Measurements from ENCODE around the gene CEND1. TPM values are rescaled to one million over a fixed set of nuclear protein-coding genes. Genes with fewer than 3 reads are reported as not detected.
A peak's percentile ranks its signal among the peaks of the same experiment; 100 is the strongest.

The CEND1 gene
- total RNA-seq, 2 donors from 2014 or later: 0.35 to 0.40 TPM

DNA sequence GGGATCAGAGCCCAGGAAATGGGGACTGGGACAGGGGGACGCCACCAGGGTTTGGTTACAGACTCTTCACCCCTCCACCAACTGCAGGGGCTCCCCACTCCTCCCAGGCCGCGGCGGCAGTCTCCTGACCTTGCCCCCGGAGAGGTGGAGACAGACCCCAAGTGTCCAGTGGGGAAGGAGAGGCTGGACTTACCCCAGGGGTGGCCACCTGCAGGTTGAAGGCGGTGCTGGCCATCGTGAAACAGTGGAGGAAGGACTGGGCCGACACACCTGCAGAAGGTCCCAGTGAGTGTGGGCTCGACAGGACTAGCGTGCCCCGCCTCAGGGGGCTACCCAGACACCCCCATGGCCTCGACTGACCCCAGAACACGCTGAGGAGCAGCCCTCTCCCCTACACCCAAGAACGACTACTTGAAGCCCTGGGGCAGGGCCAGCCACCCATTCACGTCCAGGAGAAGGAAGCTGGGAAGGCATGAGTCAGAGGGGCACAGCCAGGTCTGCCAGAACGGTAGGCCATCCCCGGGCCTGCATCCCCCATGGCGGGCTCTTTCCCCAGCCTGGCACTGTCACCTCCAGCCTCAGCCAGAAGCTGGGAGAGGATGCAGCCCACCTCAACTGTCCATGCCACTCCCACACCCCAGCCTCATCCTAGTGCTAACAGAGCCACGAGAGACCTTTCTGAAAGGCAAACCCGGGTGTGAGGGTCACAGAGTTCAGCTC lies 14.9 kb downstream of the CEND1 start:
- TF ChIP-seq CTCF (IDR thresholded peaks at IDR 0.05): no peak
- H3K9ac ChIP-seq (ENCODE audit: low read depth in 2 of 2, low read length in 2 of 2): peak overlapping the region in 1 of 2 donors; percentile 38
- no peaks in the 10 kb centered on the region for H3K9me3 ChIP-seq
- no peak overlapping the region for H3K27ac ChIP-seq
- H3K27me3 ChIP-seq: no peaks in the 10 kb centered on the region
- peaks cover 3% of the 10 kb centered on the region for H3K36me3 ChIP-seq
- intact Hi-C loops (cut with DNase I): no loop called here
- no peak overlapping the region for H3K4me3 ChIP-seq
- peaks cover 16% of the 10 kb centered on the region for H3K4me1 ChIP-seq
- DNase-seq: no peak

DNA sequence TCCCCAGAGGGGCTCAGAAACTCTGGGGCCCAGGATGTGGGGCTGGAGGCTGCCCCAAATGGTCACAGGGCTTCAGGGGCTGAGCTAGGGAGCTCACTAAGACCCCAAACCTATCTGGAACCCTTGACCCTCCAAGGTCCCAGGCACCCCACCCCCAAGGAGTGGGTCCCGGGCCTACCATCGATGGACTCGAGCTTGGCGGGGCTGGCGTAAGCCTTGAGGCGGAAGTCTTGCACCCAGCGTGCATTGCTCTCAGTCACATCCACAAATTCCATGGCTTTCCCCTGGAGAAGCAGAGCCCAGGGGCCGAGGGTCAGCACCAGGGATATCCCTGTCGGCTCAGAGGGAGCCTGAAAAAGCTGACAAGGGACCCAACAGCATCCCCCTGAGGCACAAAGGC lies 16.1 kb downstream of the CEND1 start:
- Histone ChIP-seq H3K36me3 (peaks cover 3% of the 10 kb centered on the region), H3K9ac (ENCODE audit: low read depth in 2 of 2, low read length in 2 of 2) (no peak overlapping the region), H3K27me3 (no peaks in the 10 kb centered on the region), H3K4me3 (no peak overlapping the region), H3K27ac (no peak overlapping the region), H3K4me1 (peaks cover 16% of the 10 kb centered on the region), H3K9me3 (no peaks in the 10 kb centered on the region)
- DNase-seq: no peak
- intact Hi-C loops (cut with DNase I): no loop called here
- no peak for TF ChIP-seq CTCF (IDR thresholded peaks at IDR 0.05)

- H3K36me3 ChIP-seq: peaks cover 3% of the 10 kb centered on the region
- intact Hi-C loops (cut with DNase I): no loop called here
- DNase-seq: no peak
- peaks cover 16% of the 10 kb centered on the region for H3K4me1 ChIP-seq
- H3K9me3 ChIP-seq: no peaks in the 10 kb centered on the region
- H3K27ac ChIP-seq: no peak overlapping the region
- H3K9ac ChIP-seq (ENCODE audit: low read depth in 2 of 2, low read length in 2 of 2): no peak overlapping the region
- H3K27me3 ChIP-seq: no peaks in the 10 kb centered on the region
- no peak for TF ChIP-seq CTCF (IDR thresholded peaks at IDR 0.05)
- no peak overlapping the region for H3K4me3 ChIP-seq
These were observed 16.5 kb downstream of the CEND1 start for GRCh38 chr11:773425-773824.

DNA sequence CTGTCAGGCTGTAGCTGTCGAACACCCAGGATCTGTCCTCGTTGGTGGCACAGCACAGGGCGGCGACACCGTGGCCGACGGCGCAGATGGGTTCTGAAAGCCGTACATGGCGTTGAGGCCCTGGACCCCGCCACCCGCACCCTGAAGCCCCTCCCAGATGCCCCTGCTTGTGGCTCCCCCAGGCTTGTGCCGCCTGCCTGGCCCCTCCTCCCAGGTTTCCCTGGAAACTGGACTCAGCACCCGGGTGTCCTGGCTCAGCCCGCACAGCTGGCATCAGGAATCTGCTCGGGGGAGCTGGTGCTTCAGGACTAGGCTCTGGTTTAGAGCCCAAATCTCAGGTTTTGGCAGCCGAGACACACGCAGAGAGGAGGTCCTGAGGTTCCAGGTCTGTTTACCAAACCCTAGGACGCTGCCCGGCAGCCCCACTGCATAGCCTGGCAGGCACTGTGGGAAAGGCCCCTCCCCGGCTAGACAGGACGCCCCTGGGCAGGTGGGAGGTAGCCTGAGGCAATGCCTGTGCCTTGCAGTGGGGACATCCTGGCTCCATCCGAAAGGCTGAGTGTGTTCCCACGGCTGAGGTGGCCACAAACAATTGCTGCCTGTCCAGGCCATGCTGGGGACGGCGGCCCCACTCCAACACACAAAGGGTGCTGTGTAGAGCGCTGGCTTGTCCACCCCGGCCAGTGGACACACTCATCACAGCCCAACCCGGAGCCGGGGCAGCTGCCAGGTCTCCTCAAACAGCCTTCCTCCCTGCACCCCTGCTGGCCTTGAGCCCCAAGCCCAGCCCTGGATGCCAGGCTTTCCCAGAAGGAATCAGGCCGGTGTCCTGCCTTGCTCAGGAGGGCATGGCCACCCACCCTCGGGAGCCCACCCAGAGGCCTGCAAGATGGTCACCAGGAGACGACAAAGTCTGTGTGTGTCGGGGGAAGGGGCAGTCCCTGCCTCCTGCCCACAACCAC lies 17.2 kb downstream of the CEND1 start:
- H3K4me3 ChIP-seq: no peak overlapping the region
- H3K9me3 ChIP-seq: no peaks in the 10 kb centered on the region
- no peak overlapping the region for H3K9ac ChIP-seq (ENCODE audit: low read depth in 2 of 2, low read length in 2 of 2)
- intact Hi-C loops (cut with DNase I): no loop called here
- H3K4me1 ChIP-seq: peaks cover 16% of the 10 kb centered on the region
- peaks cover 3% of the 10 kb centered on the region for H3K36me3 ChIP-seq
- no peak for DNase-seq
- no peak for TF ChIP-seq CTCF (IDR thresholded peaks at IDR 0.05)
- H3K27me3 ChIP-seq: no peaks in the 10 kb centered on the region
- no peak overlapping the region for H3K27ac ChIP-seq

GRCh38 chr11:771617-772204 lies 18.2 kb downstream of the CEND1 start:
- Histone ChIP-seq H3K4me3 (no peak overlapping the region), H3K9ac (ENCODE audit: low read depth in 2 of 2, low read length in 2 of 2) (no peak overlapping the region), H3K4me1 (peaks cover 16% of the 10 kb centered on the region), H3K27me3 (no peaks in the 10 kb centered on the region), H3K27ac (no peak overlapping the region), H3K9me3 (no peaks in the 10 kb centered on the region), H3K36me3 (peaks cover 3% of the 10 kb centered on the region)
- intact Hi-C loops (cut with DNase I): no loop called here
- no peak for TF ChIP-seq CTCF (IDR thresholded peaks at IDR 0.05)
- no peak for DNase-seq

Data from colonic mucosa (tissue), 4 donors.